Mesendoderm (in vitro differentiated cells): ENCODE data around the gene PAAF1.

Source experiments
- DNase-seq: peaks from one replicate; pipeline ENCODE4 v3.0.0; 2013
- H2AK5ac ChIP-seq: 2 replicates; pipeline ENCODE4 v1.6.1; 2013; ENCODE audit warnings: low read length, inconsistent platforms
- H2BK120ac ChIP-seq: 2 replicates; pipeline ENCODE4 v1.6.1; 2013; ENCODE audit warnings: low read depth, mild to moderate bottlenecking, low read length, moderate library complexity, mixed read lengths
- H2BK15ac ChIP-seq: replicated peaks from 2 replicates; pipeline ENCODE4 v1.6.1; 2013; ENCODE audit warnings: low read depth, mild to moderate bottlenecking, moderate library complexity
- H2BK5ac ChIP-seq: 2 replicates; pipeline ENCODE4 v1.6.1; 2013; ENCODE audit warnings: low read length, inconsistent platforms
- H3K18ac ChIP-seq: 2 replicates; pipeline ENCODE4 v1.6.1; 2013; ENCODE audit warnings: mild to moderate bottlenecking, low read length, mixed read lengths
- H3K23ac ChIP-seq: one replicate; pipeline ENCODE4 v1.6.1; 2013; ENCODE audit warnings: low read length
- H3K27ac ChIP-seq: 2 replicates; pipeline ENCODE4 v1.5.1; 2013; ENCODE audit warnings: low read depth, mild to moderate bottlenecking, inconsistent platforms, low read length, moderate library complexity
- H3K27me3 ChIP-seq: 2 replicates; pipeline ENCODE4 v1.6.1; 2013; ENCODE audit warnings: low read length, control low read depth, mild to moderate bottlenecking, inconsistent platforms; ENCODE audit not compliant: insufficient read depth, poor library complexity
- H3K36me3 ChIP-seq: 2 replicates; pipeline ENCODE4 v1.6.1; 2013; ENCODE audit warnings: low read length, inconsistent platforms; ENCODE audit not compliant: control insufficient read depth, insufficient read depth
- H3K4ac ChIP-seq: one replicate; pipeline ENCODE4 v1.6.1; 2013; ENCODE audit warnings: low read depth, mild to moderate bottlenecking, low read length, moderate library complexity
- H3K4me1 ChIP-seq: 2 replicates; pipeline ENCODE4 v1.6.1; 2013; ENCODE audit warnings: low read depth, low read length, inconsistent platforms; ENCODE audit not compliant: control insufficient read depth
- H3K4me2 ChIP-seq: 2 replicates; pipeline ENCODE4 v1.6.1; 2013; ENCODE audit warnings: low read length
- H3K4me3 ChIP-seq: 2 replicates; pipeline ENCODE4 v1.5.1; 2013; ENCODE audit warnings: mild to moderate bottlenecking, low read length
- H3K56ac ChIP-seq: one replicate; pipeline ENCODE4 v1.6.1; 2013; ENCODE audit warnings: low read length
- H3K79me1 ChIP-seq: 2 replicates; pipeline ENCODE4 v1.6.1; 2013; ENCODE audit warnings: low read length, inconsistent platforms
- H3K79me2 ChIP-seq: 2 replicates; pipeline ENCODE4 v1.6.1; 2013; ENCODE audit warnings: mild to moderate bottlenecking, low read length; ENCODE audit not compliant: control insufficient read depth, insufficient read depth
- H3K9ac ChIP-seq: 2 replicates; pipeline ENCODE4 v1.6.1; 2013; ENCODE audit warnings: low read length, inconsistent platforms
- H4K5ac ChIP-seq: one replicate; pipeline ENCODE4 v1.6.1; 2013; ENCODE audit warnings: low read length
- H4K8ac ChIP-seq: one replicate; pipeline ENCODE4 v1.6.1; 2013; ENCODE audit warnings: low read depth, mild to moderate bottlenecking, control low read depth, low read length, moderate library complexity
- WGBS: extraction: QIAGEN DNeasy Blood & Tissue Kit; methylation state at CpG from one replicate; pipeline ENCODE4 v1.1.7; 2013; ENCODE audit warnings: low lambda C conversion rate, missing lambda C conversion rate; ENCODE audit not compliant: insufficient coverage; ENCODE audit errors: extremely low coverage; 5-methylcytosine and 5-hydroxymethylcytosine counted together

The PAAF1 gene

DNA sequence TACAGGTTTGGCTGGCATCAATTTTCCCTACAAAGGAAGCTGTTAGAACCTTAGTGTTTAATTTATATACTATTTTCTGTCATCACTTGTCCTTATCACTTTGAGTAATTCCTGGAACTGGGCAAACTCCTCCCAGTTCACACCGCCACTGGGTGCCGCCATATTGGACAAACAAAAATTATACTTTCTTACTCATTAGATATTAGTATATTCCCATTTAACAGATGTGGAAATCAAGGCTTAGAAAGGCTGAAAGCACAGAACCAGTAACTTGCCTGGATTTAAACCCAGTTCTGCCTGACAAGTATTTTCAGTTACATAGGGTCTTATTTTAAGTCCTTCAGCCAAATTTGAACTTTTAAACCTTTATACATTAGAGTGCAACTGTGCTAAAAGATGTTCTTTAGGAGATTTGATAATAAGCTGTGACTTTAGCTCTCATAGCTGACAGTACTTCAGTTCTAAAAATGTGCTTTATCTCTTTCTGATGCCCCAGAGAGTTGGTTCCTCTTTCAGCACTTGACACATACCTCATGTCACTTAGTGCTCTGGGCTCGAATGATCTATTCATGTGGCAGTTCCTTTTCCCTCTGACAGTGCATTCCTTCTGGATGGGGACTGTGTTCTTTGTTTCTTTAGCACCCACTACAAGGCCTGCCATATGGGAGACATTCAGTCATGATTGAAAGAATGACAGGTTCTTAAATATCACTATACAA lies 25.6 kb upstream of the PAAF1 start:
- no peaks in the 10 kb centered on the region for H3K79me1 ChIP-seq

DNA sequence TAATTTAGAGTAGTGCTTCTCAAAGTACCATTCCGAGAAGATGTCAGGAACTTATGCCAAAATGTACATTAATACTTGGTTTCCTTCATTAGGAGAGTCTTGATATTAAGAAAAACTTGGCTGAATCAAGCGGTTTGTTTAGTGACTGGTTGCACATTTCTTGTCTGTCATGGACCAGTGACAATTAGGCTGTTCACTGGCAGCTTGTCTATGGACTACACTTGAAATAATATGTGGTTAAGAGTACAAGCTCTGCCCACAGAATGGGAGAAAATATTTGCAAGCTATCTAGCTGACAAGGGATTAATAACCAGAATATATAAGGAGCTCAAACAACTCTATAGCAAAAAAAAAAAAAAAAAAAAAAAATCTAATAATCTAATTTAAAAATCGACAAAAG lies 24.8 kb upstream of the PAAF1 start:
- no peak overlapping the region for H2BK120ac ChIP-seq
- no peaks in the 10 kb centered on the region for H3K79me2 ChIP-seq
- WGBS = no CpG with 5 or more reads among the region's 3 CpGs
- no peaks in the 10 kb centered on the region for H3K27me3 ChIP-seq
- H2BK5ac ChIP-seq = no peak overlapping the region
- H3K36me3 ChIP-seq = no peaks in the 10 kb centered on the region
- H3K4ac ChIP-seq = no peak overlapping the region
- H4K5ac ChIP-seq = no peak overlapping the region
- no peak overlapping the region for H4K8ac ChIP-seq
- H2BK15ac ChIP-seq = no peak overlapping the region
- H3K4me3 ChIP-seq = no peak overlapping the region
- no peak overlapping the region for H2AK5ac ChIP-seq
- no peaks in the 10 kb centered on the region for H3K4me1 ChIP-seq
- H3K27ac ChIP-seq = no peak overlapping the region
- no peak overlapping the region for H3K9ac ChIP-seq
- H3K56ac ChIP-seq = no peak overlapping the region
- H3K4me2 ChIP-seq = no peak overlapping the region
- H3K18ac ChIP-seq = no peak overlapping the region
- DNase-seq = no peak
- no peaks in the 10 kb centered on the region for H3K79me1 ChIP-seq
- no peak overlapping the region for H3K23ac ChIP-seq

More for the DNA sequence above, 25.6 kb upstream of the PAAF1 start:
- no peak overlapping the region for H3K4me2 ChIP-seq
- no peak overlapping the region for H4K5ac ChIP-seq
- H3K18ac ChIP-seq = no peak overlapping the region
- H3K27me3 ChIP-seq = no peaks in the 10 kb centered on the region
- no peak overlapping the region for H3K27ac ChIP-seq
- H2BK15ac ChIP-seq = no peak overlapping the region
- WGBS = no CpG with 5 or more reads among the region's 3 CpGs
- no peaks in the 10 kb centered on the region for H3K36me3 ChIP-seq
- H2AK5ac ChIP-seq = no peak overlapping the region
- H3K79me2 ChIP-seq = no peaks in the 10 kb centered on the region
- H3K4me3 ChIP-seq = no peak overlapping the region
- no peak overlapping the region for H2BK5ac ChIP-seq
- no peak for DNase-seq
- H2BK120ac ChIP-seq = no peak overlapping the region
- H3K9ac ChIP-seq = no peak overlapping the region
- H4K8ac ChIP-seq = no peak overlapping the region
- H3K56ac ChIP-seq = no peak overlapping the region
- H3K23ac ChIP-seq = no peak overlapping the region
- no peak overlapping the region for H3K4ac ChIP-seq
- H3K4me1 ChIP-seq = no peaks in the 10 kb centered on the region

DNA sequence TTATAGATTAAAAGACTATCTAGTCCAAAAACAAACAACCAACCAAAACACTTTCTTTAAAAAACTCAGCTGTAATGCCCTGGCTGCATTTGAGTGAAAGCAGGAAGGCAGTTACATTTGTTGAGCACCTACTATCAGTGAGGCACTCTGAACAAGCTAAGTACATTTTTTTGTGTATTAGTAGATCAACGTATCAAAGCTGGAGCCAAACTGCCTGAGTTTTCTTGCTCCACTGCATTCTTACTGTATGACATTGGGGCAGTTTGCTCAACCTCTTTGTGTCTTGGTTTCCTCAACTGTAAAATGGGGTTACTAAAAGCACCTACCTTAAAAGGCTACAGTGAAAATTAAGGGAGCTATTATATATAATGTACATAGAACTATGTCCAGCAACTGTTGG lies 22.1 kb upstream of the PAAF1 start:
- no CpG with 5 or more reads among the region's 1 CpG for WGBS
- Histone ChIP-seq H3K79me1 (no peaks in the 10 kb centered on the region), H4K8ac (no peak overlapping the region), H3K79me2 (no peaks in the 10 kb centered on the region), H3K27ac (no peak overlapping the region), H2BK5ac (no peak overlapping the region), H2BK120ac (no peak overlapping the region), H4K5ac (no peak overlapping the region), H3K4me3 (no peak overlapping the region), H3K9ac (no peak overlapping the region), H2BK15ac (no peak overlapping the region), H3K27me3 (no peaks in the 10 kb centered on the region), H3K4me2 (no peak overlapping the region), H3K4ac (no peak overlapping the region), H3K4me1 (no peaks in the 10 kb centered on the region), H3K18ac (no peak overlapping the region), H3K36me3 (no peaks in the 10 kb centered on the region), H3K56ac (no peak overlapping the region), H2AK5ac (no peak overlapping the region), H3K23ac (no peak overlapping the region)
- no peak for DNase-seq

DNA sequence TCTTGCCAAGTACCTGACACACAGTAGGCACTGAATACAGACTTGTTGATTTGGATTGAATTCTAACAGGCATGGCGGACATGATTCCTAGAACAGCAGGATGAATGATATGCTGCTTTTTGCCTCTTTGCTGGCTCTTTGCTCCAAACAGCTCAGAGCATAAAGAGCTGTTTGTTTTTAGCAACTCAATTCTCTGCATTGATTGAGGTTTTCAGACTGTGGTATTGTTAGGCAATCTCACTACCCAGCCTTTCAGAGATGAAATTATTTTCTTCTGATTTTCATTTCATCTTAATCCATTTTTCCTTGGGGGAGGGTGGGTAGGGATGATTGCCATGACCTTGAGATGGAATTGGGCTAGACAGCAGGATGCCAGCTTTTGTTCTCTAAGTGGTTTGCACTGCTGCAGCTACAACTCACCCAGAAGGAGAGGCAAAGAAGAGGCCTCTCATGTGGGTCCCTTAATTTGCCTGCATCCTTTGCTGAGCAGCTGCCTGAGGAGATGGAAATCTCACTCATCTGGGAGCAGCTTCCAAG lies 20.7 kb upstream of the PAAF1 start:
- H3K79me1 ChIP-seq = no peaks in the 10 kb centered on the region
- no peaks in the 10 kb centered on the region for H3K27me3 ChIP-seq
- H3K56ac ChIP-seq = no peak overlapping the region
- no peak overlapping the region for H3K23ac ChIP-seq
- no peak overlapping the region for H2BK15ac ChIP-seq
- H3K79me2 ChIP-seq = no peaks in the 10 kb centered on the region
- no peak overlapping the region for H4K5ac ChIP-seq
- no CpG with 5 or more reads among the region's 1 CpG for WGBS
- H3K36me3 ChIP-seq = no peaks in the 10 kb centered on the region
- H4K8ac ChIP-seq = no peak overlapping the region
- H3K27ac ChIP-seq = no peak overlapping the region
- no peak overlapping the region for H2AK5ac ChIP-seq
- H3K18ac ChIP-seq = no peak overlapping the region
- no peaks in the 10 kb centered on the region for H3K4me1 ChIP-seq
- H2BK5ac ChIP-seq = no peak overlapping the region
- no peak overlapping the region for H3K4me3 ChIP-seq
- H3K9ac ChIP-seq = no peak overlapping the region
- no peak overlapping the region for H2BK120ac ChIP-seq
- DNase-seq = no peak
- H3K4me2 ChIP-seq = no peak overlapping the region
- H3K4ac ChIP-seq = no peak overlapping the region

DNA sequence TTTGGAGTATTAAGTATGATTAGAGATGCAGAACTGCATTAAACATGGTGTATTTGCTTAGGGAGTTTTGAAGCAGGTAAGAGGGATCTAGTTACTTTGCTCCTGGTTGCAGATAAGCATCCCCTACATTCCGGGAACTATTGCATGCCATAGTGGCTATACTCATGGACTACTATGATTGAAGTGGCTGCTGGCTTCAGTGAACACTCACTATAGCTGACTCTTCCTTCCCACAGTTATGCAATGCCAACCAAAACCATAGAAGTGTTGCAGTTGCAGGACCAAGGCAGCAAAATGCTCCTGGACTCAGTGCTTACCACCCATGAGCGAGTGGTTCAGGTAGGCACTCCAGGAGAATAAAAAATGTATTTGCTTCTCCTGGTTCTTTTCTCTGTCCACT lies 17.1 kb upstream of the PAAF1 start:
- Histone ChIP-seq H3K18ac (no peak overlapping the region), H3K23ac (no peak overlapping the region), H2AK5ac (no peak overlapping the region), H3K4ac (no peak overlapping the region), H2BK120ac (no peak overlapping the region), H3K27me3 (no peaks in the 10 kb centered on the region), H4K5ac (no peak overlapping the region), H2BK5ac (no peak overlapping the region), H3K4me2 (no peak overlapping the region), H3K4me3 (no peak overlapping the region), H3K79me1 (no peaks in the 10 kb centered on the region), H4K8ac (no peak overlapping the region), H2BK15ac (no peak overlapping the region), H3K36me3 (no peaks in the 10 kb centered on the region), H3K79me2 (no peaks in the 10 kb centered on the region), H3K4me1 (no peaks in the 10 kb centered on the region), H3K9ac (no peak overlapping the region), H3K27ac (no peak overlapping the region), H3K56ac (no peak overlapping the region)
- WGBS = no CpG with 5 or more reads among the region's 2 CpGs
- DNase-seq = no peak

DNA sequence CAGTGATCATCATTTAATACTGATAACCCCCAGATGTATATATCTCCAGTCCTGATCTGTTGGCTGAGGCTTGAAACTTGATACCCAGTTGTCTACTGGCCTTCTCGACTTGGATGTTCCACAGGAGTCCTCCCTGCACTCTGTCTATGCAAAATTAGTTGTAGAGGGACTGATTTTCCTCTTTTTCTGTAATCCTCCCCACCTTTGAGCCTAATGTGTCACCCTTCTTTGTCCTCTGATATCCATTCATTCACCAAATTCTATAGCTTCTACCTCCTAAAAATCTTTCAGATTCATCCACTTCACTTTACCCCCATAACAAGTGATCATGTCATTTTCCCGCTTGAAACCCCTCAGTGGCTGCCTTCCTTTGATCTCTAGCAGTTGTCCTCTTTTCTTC lies 16.6 kb upstream of the PAAF1 start:
- no CpG with 5 or more reads among the region's 2 CpGs for WGBS
- Histone ChIP-seq H3K27me3 (no peaks in the 10 kb centered on the region), H3K27ac (no peak overlapping the region)

More for the DNA sequence above, 16.6 kb upstream of the PAAF1 start:
- H3K9ac ChIP-seq = no peak overlapping the region
- H3K18ac ChIP-seq = no peak overlapping the region
- H2AK5ac ChIP-seq = no peak overlapping the region
- no peak overlapping the region for H3K56ac ChIP-seq
- H4K8ac ChIP-seq = no peak overlapping the region
- H2BK15ac ChIP-seq = no peak overlapping the region
- H4K5ac ChIP-seq = no peak overlapping the region
- H3K79me1 ChIP-seq = no peaks in the 10 kb centered on the region
- no peak overlapping the region for H3K4ac ChIP-seq
- H3K23ac ChIP-seq = no peak overlapping the region
- no peak for DNase-seq
- H3K36me3 ChIP-seq = no peaks in the 10 kb centered on the region
- no peaks in the 10 kb centered on the region for H3K4me1 ChIP-seq
- no peaks in the 10 kb centered on the region for H3K79me2 ChIP-seq
- no peak overlapping the region for H3K4me2 ChIP-seq
- H2BK120ac ChIP-seq = no peak overlapping the region
- H2BK5ac ChIP-seq = no peak overlapping the region
- H3K4me3 ChIP-seq = no peak overlapping the region
